ENCODE results near the gene OR2AT4.
A peak's percentile ranks its signal among the peaks of the same experiment; 100 is the strongest.

Gene OR2AT4

DNA sequence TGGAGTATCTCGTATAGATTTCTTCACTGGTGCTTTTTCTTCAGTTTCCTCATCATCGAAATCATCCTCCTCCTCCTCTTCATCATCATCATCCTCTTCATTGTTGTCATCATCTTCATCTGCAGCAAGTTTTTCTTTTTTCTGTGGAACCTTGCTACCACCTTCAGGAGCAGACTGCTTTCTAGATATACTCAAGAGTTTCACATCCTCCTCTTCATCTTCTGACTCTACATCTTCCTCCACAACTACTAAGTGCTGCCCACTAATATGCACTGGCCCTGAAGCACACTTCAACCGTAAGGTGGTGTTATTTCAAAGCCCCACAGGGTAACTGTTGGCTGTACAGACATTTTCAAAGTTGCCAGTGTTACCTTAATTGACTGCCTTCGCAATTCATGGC, 17.1 kb downstream of the OR2AT4 start:
- TF ChIP-seq, protein P1, sequence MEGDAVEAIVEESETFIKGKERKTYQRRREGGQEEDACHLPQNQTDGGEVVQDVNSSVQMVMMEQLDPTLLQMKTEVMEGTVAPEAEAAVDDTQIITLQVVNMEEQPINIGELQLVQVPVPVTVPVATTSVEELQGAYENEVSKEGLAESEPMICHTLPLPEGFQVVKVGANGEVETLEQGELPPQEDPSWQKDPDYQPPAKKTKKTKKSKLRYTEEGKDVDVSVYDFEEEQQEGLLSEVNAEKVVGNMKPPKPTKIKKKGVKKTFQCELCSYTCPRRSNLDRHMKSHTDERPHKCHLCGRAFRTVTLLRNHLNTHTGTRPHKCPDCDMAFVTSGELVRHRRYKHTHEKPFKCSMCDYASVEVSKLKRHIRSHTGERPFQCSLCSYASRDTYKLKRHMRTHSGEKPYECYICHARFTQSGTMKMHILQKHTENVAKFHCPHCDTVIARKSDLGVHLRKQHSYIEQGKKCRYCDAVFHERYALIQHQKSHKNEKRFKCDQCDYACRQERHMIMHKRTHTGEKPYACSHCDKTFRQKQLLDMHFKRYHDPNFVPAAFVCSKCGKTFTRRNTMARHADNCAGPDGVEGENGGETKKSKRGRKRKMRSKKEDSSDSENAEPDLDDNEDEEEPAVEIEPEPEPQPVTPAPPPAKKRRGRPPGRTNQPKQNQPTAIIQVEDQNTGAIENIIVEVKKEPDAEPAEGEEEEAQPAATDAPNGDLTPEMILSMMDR (IDR thresholded peaks at IDR 0.05; ENCODE audit: low read length, missing control alignments) = no peak
- H3K4me3 ChIP-seq (replicated peaks; ENCODE audit: low read depth, low read length) = no peak overlapping the region
- DNase-seq (ENCODE audit: low read depth) = no peak

DNA sequence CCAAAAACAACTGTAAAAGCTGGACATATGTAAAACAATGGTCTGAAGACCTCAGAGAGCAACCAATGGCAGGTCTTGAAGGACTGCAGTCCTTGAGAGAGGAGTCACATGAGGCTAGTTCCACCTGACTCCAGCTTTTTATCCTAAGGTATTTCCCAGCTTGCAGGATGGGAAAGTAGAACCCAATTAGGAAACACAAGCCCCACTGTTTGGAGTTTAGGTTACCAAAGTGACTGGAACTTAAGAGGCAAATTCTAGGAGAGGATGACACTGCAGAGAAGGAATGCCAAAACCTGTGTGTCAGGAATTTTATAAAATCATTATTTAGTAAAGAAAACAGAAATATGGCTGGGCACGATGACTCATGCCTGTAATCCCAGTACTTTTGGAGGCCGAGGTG, 18.4 kb downstream of the OR2AT4 start:
- peak; percentile 11 for DNase-seq (ENCODE audit: low read depth)
- H3K4me3 ChIP-seq (replicated peaks; ENCODE audit: low read depth, low read length) = no peak overlapping the region
- TF ChIP-seq, protein P1 (IDR thresholded peaks at IDR 0.05; ENCODE audit: low read length, missing control alignments) = no peak

DNA sequence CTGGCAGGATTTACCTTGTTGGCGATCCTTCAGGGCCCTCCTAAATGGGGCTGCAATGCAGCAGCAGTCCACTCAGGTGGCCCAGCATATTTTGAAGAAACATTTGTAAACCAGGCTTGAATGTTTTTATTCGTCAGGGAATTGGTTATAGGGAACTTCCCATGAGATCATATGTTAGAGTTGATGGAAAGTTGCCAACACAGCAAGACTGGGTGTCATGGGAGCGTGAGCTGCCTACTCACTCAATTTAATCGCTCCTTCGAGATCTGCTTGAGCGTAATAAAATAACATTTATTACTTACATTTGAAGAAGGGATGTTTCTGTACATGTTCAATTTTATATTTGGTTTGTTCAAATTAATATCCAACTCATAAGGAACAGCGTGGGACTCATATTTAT, 19.4 kb downstream of the OR2AT4 start:
- H3K4me3 ChIP-seq (replicated peaks; ENCODE audit: low read depth, low read length) = no peak overlapping the region
- TF ChIP-seq, protein P1 (IDR thresholded peaks at IDR 0.05; ENCODE audit: low read length, missing control alignments) = no peak
- no peak for DNase-seq (ENCODE audit: low read depth)

DNA sequence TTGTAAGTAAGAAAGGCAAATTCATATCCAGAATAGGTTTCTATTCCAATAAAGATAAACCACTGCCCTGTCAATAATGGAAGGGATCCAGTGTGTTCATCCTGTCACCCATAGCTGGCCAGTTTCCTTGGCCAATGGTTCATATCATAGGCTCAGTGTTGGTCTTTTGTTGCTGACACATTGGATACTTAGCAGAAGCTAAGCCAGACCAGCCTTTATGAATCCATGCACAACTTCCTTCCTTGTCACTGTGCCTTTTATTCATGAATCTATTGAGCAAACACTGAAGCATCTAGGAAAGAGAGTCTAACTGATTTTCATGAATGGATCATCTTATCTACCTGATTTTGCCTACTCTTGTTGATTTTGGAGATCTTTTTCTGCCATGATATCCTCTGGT, 20.0 kb downstream of the OR2AT4 start:
- TF ChIP-seq, protein P1 (IDR thresholded peaks at IDR 0.05; ENCODE audit: low read length, missing control alignments) = no peak
- no peak for DNase-seq (ENCODE audit: low read depth)
- no peak overlapping the region for H3K4me3 ChIP-seq (replicated peaks; ENCODE audit: low read depth, low read length)

DNA sequence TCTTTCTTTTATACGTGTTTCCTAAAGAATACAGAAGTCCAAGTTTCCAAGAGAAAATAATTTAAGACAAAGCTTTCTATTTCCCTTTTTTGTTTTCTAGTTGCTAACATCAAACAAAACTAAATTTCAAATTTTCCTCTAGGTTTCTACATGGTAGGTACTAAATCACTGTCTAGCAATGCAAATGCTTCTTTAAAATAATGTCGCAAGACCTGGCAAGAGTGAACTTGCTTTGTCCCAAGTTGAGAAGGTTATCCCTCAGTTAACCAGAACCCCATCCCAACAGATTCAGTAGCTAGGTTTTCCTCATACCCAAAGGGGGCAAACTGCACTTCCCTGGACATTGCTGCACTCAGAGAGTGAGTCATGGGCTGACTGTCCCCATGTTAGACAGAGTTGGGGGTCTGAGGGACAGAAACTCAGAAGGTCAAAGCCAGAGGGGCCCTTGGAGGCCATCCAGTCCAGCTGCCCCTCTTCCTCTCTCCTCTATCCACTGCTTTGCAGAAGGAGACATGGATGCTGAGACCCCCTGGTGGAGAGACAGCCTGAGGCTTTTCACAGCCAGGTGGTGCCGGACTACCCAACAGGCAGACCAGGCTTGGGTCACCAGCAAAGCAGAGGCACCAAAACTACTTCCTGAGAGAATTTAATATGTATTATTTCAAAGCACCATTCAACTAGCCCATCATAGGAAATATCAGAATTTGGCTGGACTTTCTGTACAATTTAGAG, 23.1 kb downstream of the OR2AT4 start:
- no peak overlapping the region for H3K4me3 ChIP-seq (replicated peaks; ENCODE audit: low read depth, low read length)
- TF ChIP-seq, protein P1 (IDR thresholded peaks at IDR 0.05; ENCODE audit: low read length, missing control alignments) = no peak
- no peak for DNase-seq (ENCODE audit: low read depth)

DNA sequence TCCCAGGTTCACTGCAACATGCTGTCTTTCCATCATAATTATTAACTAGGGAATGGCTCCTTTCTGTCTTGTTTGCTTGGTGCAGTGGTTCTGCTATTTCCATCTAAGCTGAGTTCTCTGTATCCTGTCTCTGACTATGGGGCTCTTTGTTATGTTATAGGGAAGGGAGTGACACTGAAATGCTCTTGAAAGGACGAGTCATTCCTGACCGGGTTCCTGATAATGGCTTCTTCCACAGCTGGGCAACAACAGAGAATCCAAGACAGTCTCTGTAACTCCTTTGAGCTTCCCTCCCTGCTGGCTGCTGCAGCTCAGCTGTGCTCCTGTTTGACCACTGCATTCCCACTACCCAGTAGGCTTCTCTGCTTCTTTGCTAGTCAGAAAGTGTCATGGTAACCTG, 24.1 kb downstream of the OR2AT4 start:
- DNase-seq (ENCODE audit: low read depth) = no peak
- no peak overlapping the region for H3K4me3 ChIP-seq (replicated peaks; ENCODE audit: low read depth, low read length)

More for the DNA sequence above, 24.1 kb downstream of the OR2AT4 start:
- TF ChIP-seq, protein P1 (IDR thresholded peaks at IDR 0.05; ENCODE audit: low read length, missing control alignments) = no peak

Data from fibroblast of pulmonary artery (primary cell).